SIG-M5 treated with dmso at 0.1 percent for 504 hours (cell line): ENCODE results near the gene ZNF423.

Experiments used
- DNase-seq: peaks from one replicate; lab custom pipeline; 2025; ENCODE audit not compliant: unreplicated experiment; lab: John Stamatoyannopoulos, UW

The ZNF423 gene

DNA sequence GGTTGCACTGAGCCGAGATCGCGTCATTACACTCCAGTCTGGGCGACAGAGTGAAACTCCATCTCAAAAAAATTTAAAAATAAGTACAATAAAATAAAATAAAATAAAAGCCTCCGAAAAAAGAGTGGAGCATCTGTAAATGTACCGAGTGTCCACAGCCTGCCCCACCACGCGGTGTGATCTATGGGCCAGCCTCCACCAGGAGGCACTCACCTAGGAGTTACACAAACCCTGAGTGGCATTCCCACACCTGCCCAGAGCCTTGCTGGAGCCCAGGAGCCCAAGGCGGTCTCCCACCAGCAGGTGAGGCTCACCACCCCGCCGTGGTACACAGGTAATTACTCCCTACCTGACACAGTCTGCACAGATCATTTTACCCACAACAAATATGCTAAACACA, 183.2 kb downstream of the ZNF423 start:
- no peak for DNase-seq

DNA sequence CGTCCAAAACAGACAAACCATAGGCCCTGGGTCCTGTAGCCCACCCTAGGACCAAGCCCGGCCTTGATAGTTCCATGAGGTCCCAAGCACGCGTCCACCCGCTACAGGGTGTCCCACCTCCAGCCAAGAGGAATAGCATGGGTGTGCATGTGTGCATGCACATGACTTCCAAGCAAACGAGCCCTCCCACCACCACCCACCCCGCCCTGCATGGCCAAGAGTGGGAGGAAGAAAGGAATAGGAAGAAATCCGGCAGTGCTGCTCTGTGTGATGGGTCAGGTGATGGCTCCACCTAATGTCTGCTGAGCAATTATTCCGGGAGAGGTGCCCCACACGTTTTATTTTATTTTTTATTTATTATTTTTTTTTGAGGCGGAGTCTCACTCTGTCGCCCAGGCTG, 184.6 kb downstream of the ZNF423 start:
- DNase-seq = no peak

DNA sequence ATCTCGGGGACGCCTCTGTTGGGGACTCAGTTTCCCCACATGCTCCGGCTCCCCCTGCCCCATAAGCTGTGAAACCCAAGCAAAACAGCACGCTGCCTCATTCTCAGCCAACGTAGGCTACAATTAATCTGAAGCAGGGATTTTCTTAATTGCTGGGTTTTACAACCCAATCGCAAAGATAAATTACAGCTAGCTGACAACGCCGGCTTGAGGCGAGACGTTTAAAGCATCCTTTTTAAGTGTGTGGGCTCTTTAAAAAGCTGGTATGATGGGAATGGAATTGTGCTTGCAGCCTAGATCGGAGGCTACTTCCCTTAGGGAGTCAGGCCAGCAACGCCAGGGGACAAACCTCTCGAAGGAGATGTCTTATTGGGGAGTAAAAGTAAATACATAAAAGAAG, 185.3 kb downstream of the ZNF423 start:
- DNase-seq = no peak

DNA sequence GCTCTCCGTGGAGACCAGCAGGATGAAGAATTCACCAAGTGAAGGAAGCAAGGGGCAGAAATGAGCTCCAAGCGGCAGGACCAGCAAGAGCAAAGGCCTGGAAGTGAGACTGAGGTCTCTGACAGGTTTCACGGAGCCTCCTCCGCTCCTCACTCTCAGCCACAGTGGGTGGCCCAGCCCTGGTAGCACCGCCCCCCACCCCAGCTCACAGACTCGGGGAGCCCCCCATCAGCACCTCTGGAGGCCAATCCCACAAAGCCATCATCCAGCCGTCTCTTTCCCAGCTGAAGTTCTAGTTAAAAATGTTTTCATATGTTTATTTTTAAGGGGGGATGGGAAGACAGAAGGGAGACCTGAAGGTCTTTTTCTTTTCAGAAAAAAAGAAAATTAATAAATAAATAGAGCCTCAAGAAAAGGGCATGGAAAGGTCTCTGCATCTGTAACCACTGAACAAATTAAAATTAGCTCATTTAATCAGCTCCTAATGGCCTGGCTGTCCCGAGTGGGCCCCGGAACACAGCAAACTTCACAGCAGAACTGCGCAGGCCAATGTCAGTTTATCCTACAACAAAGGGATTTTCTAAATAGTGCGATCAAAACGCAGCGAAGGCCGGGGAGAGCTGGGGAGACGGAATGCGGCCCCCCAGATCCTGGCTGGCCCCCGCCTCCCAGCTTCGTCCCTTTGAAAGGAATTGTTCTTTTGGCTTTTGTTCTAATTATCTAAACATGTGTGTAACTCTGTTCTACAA, 190.3 kb downstream of the ZNF423 start:
- no peak for DNase-seq

DNA sequence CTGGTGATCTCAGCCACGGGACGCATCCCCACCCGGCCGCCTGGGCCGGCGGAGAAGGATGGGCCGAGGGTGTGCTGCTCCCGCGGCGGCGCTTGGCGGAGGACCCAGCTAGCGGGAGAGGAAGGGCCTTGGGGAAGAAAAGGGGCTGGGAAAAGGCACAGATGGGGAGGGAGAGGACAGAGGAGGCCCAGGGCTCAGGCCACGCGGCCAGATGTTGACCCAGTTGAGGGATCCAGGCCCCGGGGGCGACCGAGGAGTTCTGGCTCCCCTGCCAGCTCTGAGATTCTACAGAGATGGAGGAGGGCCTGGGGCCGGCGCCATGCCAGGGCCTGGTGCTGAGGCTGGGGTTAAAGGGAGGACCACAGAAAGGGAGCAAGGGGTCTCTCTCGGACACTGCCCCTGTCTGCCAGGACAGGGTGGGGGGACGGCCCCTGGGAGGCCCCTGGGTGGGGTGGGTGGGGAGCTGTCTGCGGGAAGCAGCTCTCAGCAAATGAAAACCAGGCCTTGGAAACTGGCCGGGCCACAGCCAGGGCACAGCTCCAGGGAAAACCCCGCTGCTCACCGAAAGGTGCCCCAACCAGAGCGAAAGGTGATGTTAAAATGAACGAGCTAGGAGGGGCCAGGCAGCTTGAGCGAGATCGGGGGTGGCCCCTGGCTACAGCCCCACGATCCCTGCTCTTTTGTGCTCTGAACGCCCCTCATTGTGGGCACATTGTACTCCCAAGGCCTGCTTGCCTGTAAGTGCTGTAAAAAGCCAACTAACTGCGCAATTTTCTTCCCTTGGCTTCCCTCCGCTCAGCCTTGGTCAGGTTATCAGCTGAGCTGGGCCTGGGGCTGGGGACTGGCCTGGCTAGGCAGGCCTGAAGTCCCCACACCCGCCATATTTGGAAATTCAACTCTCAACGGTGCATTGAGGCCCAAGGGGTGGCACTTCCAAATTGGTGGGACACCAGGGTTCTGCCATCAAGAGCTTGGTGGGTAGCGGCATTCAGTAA, 191.4 kb downstream of the ZNF423 start:
- DNase-seq = no peak

DNA sequence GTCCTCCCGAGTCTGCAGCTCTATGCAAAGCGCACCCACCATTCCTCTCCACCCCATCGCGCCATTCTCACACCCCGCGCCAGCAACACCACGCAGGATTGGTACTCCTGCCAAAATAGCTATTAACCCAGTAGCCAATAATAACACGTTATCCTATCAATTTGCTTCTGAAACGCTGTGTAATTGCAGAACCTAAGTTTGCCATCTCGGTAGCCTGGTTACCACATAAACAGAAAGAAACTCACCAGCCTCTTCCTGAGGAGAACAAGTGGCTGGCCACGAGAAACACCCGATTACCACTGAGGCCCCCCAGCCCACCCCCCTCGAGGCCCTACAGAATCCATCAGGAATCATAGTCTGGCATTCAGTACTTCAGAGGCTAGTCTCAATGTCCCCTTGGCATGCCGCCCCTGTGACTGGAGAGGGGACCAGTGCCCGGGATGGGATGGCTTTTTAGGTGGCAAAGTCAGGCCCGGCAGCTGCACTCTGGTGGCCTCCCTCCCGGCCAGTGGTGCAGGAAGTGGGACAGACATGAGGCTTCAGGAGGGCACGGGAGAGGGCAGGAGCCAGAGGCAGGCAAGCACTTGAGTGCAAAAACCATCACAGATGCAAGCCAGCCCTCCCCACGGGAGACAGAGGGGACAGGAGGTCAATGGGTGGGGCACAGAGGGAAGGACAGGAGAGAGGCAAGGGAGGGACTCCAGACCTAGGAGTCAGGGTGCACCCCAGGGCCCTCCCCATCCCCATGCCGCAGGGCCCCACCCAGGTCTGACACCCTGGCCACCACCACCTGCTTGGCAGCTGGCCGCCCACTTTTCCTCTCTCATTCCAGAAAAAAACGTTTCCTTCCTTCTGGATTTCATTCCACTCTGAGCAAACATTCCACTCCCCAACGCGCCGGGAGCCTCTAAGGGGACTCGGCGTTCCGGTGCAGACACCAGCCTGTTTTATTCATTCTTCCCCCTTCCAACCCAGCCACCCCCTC, 192.5 kb downstream of the ZNF423 start:
- DNase-seq = no peak

DNA sequence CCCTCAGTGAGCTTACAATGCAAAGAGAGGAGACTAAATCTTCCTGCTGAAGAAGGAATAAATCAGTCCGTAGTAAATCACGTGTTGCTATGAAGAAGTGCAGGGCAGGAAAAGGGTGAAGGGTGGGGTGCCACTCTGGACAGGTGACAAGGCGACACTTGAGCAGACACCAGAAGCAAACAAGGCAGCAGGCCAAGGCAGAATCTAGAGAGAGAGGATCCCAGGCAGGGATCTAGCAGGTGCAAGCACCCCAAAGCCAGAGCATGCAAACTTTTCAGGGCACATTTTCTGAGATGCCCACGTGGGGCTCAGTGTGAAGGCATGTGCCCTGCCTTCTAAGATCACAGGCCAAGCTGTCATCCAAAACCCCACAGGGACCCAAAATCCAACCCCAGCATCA, 193.3 kb downstream of the ZNF423 start:
- DNase-seq = no peak

DNA sequence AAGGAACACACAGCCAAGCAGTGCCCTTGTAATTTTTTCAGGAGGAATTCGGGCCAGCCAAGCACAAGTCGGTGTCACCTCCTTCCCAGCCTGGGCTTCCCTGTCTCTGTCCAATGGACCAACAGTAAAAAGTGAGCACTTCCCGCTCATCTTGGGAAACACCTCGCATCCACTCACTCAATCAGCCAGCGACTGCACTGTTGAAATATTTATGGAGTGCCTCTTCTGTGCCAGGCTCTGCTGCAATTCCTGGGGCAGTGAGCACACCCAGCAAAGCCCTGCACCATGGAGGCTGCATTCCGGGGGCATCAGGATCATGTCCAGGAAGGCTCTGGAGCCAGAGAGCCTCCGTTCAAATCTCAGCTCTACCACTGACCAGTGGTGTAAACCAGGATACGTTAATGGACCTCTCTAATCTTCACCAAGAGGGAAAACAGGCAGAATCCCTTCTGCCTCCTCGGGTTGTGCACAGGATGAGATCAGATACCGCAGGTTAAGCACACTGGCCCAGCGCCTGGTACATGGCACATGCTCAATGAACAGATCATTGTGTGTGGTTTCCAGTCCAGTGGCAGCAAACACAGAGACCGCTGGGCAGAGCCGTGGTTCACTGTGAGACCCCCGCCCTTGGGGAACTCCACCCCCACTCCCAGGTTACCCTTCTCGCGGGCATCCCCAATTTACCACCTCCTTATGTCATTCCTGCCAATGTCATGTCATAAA, 194.3 kb downstream of the ZNF423 start:
- DNase-seq = no peak

DNA sequence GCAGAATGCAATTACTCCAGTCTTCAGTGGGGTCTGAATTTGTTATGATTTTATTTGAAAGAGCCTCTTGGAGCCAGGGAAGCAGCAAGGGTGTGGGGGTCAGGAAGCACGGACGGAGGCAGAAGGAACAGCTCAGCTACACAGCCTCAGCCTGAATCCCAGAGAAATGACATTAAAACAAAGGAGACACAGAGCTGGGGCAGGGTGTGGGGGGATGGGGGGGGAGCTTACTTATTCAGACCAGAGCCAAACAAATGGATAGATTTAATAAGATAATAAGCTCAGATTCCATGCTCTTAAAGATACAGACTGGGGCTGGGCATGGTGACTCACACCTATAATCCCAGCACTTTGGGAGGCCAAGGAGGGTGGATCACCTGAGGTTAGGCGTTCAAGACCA, 195.3 kb downstream of the ZNF423 start:
- DNase-seq = no peak

DNA sequence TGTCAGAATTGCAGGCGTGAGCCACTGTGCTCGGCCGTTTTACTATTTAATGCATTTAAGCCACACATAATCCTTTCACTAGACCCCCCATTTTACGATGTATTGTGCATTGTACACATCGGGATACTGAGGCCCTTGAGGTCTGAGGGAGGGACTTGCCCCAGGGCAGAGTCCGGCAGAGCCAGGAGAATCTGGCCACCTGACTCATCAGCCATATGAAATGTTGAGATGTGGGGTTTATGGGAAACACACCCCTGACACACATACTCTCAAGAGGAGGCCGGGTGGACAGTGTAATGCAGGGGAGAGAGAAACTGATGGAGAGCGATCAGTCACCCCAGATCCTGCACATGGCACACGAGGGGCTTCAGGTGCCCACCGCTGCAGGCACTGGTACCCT, 196.6 kb downstream of the ZNF423 start:
- DNase-seq = no peak

DNA sequence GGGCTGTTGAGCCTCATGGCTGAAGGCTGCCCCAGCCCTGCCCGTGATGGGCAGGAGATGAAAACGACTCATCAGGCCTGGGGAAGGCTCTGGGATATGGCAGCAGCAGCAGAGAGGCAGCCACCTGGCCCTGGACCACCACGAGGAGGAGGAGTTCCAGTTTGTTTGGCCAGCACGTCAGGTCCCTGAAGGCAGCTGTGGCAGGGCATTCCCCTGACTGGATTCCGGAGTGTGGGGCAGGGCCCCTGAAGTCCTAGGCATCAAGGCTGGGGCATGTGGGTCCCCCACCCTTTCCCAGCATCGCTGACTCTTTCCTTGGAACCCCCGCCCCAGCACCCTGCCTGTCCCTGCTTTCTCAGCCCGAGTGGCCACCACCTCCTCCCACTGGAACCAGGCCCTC, 197.4 kb downstream of the ZNF423 start:
- DNase-seq = no peak

DNA sequence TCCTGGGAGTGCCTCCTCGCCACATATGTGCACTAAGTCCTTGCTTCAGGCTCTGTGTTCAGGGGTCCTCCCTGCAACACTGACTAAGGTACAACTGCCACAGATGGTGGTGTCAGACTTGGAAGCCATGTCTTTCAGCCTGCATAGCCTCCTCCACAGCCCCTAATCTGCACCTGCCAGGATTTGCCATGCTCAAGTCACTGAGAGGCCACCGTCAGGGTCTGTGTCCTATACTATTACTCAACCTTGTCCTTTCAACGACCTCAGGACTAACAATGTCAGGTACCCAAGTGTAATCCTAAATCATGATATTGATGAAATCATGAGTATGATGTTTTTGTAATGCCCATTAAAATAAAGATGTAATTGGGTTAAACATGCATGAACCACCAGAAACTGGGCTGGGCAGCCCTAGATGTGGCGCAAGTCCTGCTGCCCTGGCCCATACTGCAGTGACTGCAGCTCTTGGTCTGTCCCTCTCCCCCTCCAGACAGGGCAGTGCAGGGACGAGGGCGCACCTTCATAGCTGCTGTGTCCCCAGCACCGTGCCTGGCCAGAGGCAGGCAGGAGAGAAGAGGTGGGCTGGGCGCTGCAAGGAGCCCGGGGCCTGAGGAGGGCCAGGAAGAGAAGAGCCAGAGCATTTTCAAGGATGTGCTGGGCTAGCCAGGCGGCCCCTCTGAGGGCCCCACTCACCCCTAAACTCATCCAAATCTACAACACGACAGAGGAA, 198.0 kb downstream of the ZNF423 start:
- DNase-seq = no peak

DNA sequence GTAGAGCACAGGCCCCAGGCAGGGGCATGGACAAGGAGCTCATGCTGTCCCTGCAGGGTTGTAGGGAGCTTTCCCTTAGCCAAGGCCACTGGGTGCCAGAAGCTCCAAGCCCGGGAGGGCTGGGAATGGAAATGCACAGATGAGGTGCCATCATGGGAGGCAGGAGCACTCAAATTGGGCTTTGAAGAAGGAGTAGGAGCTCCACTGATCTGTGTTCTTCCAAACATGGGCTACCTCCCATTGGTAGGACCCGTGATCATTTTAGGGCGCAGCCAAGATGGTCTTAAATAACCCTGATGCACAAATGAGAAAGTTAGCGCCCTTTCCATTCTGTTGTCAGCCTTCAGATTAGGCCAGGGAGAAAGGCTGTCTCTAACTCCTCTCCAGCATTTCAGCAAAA, 201.5 kb downstream of the ZNF423 start:
- no peak for DNase-seq

DNA sequence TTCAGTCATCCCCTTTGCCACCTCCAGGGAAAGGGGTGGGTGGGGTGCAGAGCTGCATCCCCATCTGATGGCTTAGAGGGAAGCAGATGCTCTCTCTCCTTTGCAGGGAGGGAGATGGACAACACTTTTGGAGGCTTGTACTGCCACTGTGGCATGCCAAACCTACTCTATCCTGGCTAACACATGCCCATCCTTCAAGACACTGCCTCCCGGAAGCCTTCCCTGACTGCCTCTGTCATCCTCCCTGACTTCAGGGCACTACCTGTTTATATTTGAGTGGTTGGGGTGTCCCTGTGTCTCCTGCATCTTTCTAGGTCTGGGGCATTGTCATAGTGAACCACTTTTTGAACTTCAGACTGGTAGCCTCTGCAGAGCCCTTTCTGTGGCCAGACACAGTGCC, 202.3 kb downstream of the ZNF423 start:
- no peak for DNase-seq

DNA sequence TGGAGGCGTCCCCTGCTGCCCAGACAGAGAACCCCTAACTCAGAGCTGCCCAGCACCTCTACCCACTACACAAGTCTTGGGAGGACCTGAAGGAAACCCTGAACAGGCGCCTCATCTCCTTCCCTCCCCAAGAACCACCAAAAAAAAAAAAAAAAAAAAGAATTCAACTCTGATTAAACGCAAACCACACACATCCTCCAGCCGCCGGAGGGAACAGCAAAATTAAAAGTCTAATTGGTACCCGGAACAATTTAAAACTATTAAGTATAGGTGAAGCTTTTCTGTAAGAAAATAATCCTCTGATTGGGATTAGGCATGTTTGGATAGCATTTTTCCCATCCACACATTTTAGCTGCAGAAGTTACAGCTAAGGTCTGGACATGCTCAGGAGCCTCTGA, 202.7 kb downstream of the ZNF423 start:
- DNase-seq = no peak

DNA sequence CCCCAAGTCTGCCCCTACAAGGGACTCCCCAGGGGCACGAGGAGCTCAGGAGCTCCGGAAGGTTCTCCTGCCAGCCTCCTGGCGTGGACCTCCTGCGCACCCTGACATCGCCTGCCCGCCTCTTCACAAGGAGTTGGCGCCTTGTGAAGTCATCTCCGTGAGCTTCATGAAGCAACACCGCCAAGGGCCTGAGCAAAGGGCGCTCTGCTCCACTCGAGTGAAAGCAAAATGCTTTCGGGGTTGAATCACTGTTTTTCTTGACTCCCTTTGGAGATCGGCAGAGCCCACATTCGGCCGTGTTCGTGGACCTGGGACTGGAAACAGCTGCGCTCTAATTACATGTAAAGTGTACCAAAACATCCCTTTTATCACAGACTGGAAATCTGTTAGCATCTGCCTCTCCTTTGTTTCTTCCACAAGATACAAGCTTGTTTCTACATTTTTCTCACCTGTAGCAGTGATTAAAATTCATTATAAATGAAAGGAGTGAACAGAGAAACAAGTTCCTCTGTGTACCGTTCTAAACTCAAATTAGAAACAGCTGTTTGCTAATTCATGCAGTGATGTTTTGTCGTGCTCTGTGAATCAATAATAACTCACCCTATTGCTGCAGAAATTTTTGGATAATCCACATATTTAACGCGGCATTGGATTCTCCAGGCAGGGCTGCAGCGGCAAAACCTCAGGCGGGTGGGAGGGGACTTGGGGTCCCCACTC, 203.3 kb downstream of the ZNF423 start:
- no peak for DNase-seq

DNA sequence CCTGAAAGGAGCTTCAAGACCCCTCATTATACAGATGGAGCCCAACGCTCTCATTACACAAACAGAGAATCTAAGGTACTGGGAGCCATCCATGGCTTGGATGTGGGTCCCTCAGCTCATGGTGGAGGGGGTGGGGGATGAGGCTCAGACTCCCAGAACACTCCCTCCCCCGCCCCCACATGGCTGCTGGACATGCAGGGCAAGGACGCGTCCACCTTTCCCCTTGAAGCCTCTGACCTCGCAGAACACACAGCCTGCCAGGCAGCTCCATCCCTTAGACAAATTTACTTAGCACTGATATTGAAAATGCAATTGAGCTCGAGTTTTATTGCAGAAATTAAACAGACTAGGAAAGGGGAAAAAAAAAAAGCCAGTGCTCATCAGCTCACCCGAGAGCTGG, 203.9 kb downstream of the ZNF423 start:
- DNase-seq = no peak

DNA sequence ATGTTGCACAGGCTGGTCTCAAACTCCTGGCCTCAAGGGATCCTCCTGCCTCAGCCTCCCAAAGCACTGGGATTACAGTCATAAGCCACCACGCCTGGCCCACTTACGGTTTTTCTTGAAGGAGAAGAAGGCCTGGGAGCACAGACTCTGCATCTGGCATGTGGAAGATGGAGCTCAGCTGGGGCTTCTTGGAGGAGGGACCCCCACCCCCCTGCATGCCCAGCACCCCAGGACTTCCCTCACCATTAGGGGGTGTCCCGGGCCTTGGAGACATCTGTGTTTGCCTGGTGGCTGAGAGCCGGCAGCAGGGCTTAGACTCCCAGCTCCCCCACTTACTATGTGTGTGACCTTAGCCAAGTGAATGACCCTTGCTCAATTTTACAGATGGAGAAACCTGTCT, 204.7 kb downstream of the ZNF423 start:
- no peak for DNase-seq

DNA sequence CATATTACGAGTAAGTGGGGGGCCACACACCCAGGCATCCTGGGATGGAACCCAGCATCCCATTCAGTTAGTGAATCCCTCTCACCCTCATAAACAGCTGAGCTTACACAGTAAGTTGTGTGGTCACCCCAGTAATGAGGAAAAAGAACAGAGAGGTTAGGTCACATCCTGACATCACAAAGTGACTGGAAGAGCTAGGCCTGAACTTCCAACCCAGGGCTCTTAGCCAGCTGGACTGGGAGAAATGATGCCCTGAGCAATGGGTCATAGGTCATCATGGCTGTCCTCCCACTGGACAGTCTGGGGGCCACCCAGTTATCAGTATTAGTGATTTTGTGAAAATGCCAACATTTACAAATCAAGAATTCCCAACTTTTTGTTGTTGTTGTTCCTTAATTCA, 205.3 kb downstream of the ZNF423 start:
- no peak for DNase-seq
